Calu3 (cell line): ENCODE data around the gene RGCC. TPM values are rescaled to one million over a fixed set of nuclear protein-coding genes. Genes with fewer than 3 reads are reported as not detected.
"Not testable (repeated sequence)": the region's sequence is repeated elsewhere in the genome, so short reads cannot be mapped to it uniquely, and the experiment has no call there.

Source experiments
- BruUV-seq: library from RNA; stranded (reverse); fragments of 400-500 nt; replicated peaks from 2 replicates; lab custom pipeline; 2021; lab: Mats Ljungman, UMichigan
- CTCF ChIA-PET: fragments of 300-600 bp; sonication (Branson Sonifier 250); formaldehyde crosslinking; loops from one replicate; lab custom pipeline; 2022; ENCODE audit warnings: antibody characterized with exemption; lab: Charles Lee
- DNase-seq: peaks from one replicate; pipeline ENCODE4 v3.0.0; 2022
- H3K27ac Mint-ChIP-seq: one replicate; pipeline ENCODE4 v1.8.0; 2022; ENCODE audit warnings: mixed read lengths; ENCODE audit not compliant: unreplicated experiment
- H3K27me3 Mint-ChIP-seq: one replicate; pipeline ENCODE4 v1.8.0; 2022; ENCODE audit warnings: mixed read lengths; ENCODE audit not compliant: unreplicated experiment
- H3K36me3 Mint-ChIP-seq: one replicate; pipeline ENCODE4 v1.8.0; 2022; ENCODE audit warnings: mild to moderate bottlenecking, moderate library complexity, mixed read lengths; ENCODE audit not compliant: insufficient read depth, unreplicated experiment
- H3K4me1 Mint-ChIP-seq: one replicate; pipeline ENCODE4 v1.8.0; 2022; ENCODE audit warnings: mild to moderate bottlenecking, low read depth, mixed read lengths; ENCODE audit not compliant: unreplicated experiment
- H3K4me3 Mint-ChIP-seq: one replicate; pipeline ENCODE4 v1.8.0; 2022; ENCODE audit warnings: mild to moderate bottlenecking, low read depth, moderate library complexity, mixed read lengths; ENCODE audit not compliant: unreplicated experiment
- H3K9me3 Mint-ChIP-seq: one replicate; pipeline ENCODE4 v1.8.0; 2022; ENCODE audit warnings: low read depth, mixed read lengths; ENCODE audit not compliant: unreplicated experiment
- intact Hi-C: fragments of 100-400 bp; cut with micrococcal nuclease; formaldehyde crosslinking; loops from one replicate; pipeline ENCODE4 v1.10.0; 2022; ENCODE audit not compliant: unreplicated experiment
- total RNA-seq: library from RNA; stranded (reverse); gene quantifications from 2 replicates; pipeline ENCODE4 v1.2.3, GENCODE V29; 2022
- TF ChIP-seq, protein P1 (sequence below): fragments of 200-600 bp; IDR thresholded peaks from one replicate; pipeline ENCODE4 v1.8.0; 2022; ENCODE audit warnings: antibody characterized with exemption; ENCODE audit not compliant: unreplicated experiment

RGCC gene
- total RNA-seq, 1 experiment from 2014 or later, result 1.7 TPM

DNA sequence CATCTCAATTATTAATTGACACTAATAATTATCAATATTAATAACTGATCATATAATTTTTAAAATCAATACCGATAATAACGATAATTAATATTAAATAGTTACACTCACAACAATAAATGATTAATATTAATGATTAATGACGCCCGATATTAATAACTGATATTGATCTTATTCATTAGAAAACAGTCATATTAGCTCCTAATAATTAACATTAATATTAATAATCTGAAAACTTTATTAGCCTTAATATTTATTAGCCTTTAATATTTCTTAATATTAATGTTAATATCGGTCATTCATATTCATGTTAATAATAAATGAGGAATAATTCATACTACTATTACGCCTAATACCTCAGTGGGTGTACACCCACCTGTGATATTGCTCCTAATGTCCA is 32.7 kb upstream of the RGCC start:
- H3K4me3 Mint-ChIP-seq, intact Hi-C loops, H3K27ac Mint-ChIP-seq, H3K9me3 Mint-ChIP-seq, H3K27me3 Mint-ChIP-seq, DNase-seq, H3K4me1 Mint-ChIP-seq, CTCF ChIA-PET, H3K36me3 Mint-ChIP-seq, BruUV-seq: not testable (repeated sequence)

DNA sequence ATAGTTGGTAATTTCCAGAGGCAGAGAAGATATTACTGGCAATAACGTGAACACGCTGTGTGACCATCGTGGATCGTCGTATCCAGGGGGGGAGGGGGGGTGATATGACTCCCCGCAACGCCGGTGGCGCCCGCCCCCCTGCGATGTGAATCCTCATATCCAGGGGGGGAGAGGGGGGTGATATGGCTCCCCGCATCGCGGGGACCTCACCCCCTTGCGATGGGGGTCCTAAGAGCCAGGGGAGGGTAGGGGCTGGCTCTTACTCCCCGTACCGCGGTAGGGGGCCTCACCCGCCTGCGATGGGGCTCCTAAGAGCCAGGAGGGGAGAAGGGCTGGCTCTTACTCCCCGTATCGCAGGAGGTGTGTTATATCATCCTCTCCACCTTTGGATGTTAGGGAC is 31.3 kb upstream of the RGCC start:
- intact Hi-C loops, result no loop called here
- Mint-ChIP-seq H3K9me3 (peaks cover 2% of the 10 kb centered on the region), H3K4me3 (no peak overlapping the region), H3K27me3 (no peaks in the 10 kb centered on the region), H3K4me1 (no peaks in the 10 kb centered on the region), H3K36me3 (no peaks in the 10 kb centered on the region), H3K27ac (no peak overlapping the region)
- CTCF ChIA-PET, result no interaction called here
- BruUV-seq, result no TSS peak
- TF ChIP-seq, protein P1, sequence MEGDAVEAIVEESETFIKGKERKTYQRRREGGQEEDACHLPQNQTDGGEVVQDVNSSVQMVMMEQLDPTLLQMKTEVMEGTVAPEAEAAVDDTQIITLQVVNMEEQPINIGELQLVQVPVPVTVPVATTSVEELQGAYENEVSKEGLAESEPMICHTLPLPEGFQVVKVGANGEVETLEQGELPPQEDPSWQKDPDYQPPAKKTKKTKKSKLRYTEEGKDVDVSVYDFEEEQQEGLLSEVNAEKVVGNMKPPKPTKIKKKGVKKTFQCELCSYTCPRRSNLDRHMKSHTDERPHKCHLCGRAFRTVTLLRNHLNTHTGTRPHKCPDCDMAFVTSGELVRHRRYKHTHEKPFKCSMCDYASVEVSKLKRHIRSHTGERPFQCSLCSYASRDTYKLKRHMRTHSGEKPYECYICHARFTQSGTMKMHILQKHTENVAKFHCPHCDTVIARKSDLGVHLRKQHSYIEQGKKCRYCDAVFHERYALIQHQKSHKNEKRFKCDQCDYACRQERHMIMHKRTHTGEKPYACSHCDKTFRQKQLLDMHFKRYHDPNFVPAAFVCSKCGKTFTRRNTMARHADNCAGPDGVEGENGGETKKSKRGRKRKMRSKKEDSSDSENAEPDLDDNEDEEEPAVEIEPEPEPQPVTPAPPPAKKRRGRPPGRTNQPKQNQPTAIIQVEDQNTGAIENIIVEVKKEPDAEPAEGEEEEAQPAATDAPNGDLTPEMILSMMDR, result no peak
- no peak for DNase-seq

DNA sequence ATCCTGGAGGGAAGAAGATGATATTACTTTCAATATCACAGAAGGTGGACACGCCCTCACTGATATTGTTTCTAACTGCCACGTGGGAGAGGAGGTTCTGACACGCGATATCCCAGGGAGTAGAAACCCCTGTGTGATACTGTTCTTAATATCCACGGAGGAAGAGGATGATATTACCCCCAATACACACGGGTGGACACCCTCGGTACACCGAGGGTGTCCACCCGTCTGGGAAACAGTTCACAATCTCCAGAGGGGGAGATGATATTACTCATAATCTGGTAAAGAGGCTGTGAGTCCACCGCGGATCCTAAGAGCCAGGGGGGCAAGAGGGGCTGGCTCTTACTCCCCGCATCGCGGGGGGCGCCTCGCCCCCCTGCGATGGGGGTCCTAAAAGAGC is 29.7 kb upstream of the RGCC start:
- no peak overlapping the region for H3K27ac Mint-ChIP-seq
- H3K27me3 Mint-ChIP-seq, result no peaks in the 10 kb centered on the region
- H3K4me1 Mint-ChIP-seq, result no peaks in the 10 kb centered on the region
- CTCF ChIA-PET, result no interaction called here
- TF ChIP-seq, protein P1, result no peak
- no peak overlapping the region for H3K4me3 Mint-ChIP-seq
- H3K36me3 Mint-ChIP-seq, result no peaks in the 10 kb centered on the region
- intact Hi-C loops, result no loop called here
- peaks cover 2% of the 10 kb centered on the region for H3K9me3 Mint-ChIP-seq
- BruUV-seq, result no TSS peak
- DNase-seq, result no peak

DNA sequence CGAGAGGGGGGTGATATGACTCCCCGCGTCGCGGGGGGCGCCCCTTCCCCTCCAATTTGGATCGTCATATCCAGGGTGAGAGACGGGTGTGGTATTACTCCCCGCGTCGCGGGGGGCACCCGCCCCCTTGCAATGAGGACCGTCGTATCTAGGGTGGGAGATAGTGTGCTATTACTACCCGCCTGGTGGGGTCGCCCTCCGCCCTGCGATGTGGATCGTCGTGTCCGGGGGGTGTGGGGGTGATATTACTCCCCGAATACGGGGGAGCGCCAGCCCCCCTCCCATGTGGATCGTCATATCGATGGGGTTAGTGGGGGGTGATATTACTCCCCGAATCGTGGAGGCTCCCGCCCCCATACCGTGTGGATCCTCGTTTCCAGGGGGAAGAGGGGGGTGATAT is 29.2 kb upstream of the RGCC start:
- no peaks in the 10 kb centered on the region for H3K27me3 Mint-ChIP-seq
- H3K4me3 Mint-ChIP-seq, result no peak overlapping the region

DNA sequence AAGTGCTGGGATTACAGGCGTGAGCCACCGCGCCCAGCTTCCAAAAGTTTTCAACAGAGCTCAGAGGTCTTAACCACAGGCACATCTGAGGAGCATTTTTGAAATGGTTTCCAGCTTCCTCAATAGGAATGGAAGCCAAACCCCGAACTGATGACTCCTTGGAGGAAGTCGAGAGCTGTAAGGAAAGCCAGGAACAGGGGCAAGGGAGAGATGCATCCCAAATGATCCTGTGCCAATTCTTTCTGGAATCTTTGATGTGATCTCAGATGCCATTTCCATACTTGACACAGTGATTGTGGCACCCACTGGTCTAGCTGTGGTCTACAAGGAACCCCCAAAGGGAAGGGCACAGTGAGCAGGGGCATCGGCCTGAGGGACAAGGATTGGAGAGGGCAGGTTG is 23.3 kb upstream of the RGCC start:
- CTCF ChIA-PET, H3K36me3 Mint-ChIP-seq, BruUV-seq, DNase-seq, H3K27ac Mint-ChIP-seq, H3K4me1 Mint-ChIP-seq, H3K27me3 Mint-ChIP-seq, H3K9me3 Mint-ChIP-seq, H3K4me3 Mint-ChIP-seq, intact Hi-C loops: not testable (repeated sequence)

More for the DNA sequence above, 29.2 kb upstream of the RGCC start:
- no peak for DNase-seq
- intact Hi-C loops, result no loop called here
- Mint-ChIP-seq H3K36me3 (no peaks in the 10 kb centered on the region), H3K9me3 (peaks cover 2% of the 10 kb centered on the region), H3K27ac (no peak overlapping the region), H3K4me1 (no peaks in the 10 kb centered on the region)
- BruUV-seq, result no TSS peak
- CTCF ChIA-PET, result no interaction called here
- TF ChIP-seq, protein P1, result no peak
